ENCODE measurements around the gene HMGN3. TPM values are rescaled to one million over a fixed set of nuclear protein-coding genes. Genes with fewer than 3 reads are reported as not detected.

The HMGN3 gene
- 150 and 153 TPM in 2 replicates for total RNA-seq
- long read RNA-seq, transcript HMGN3-202 (6 exons, 872 nt), result minor isoform, 42 of 163 reads
- long read RNA-seq, transcript HMGN3-201 (6 exons, 831 nt), result major isoform, 45 of 163 reads
- long read RNA-seq, partial matches to known transcripts, result 66 of 163 reads
- long read RNA-seq, other reads (novel, unspliced or antisense), result 10 of 163 reads

- peak within 1 kb of the TSS; percentile 96 for H3K27ac Mint-ChIP-seq
- peak within 1 kb of the TSS; percentile 90 for H3K4me3 Mint-ChIP-seq (ENCODE audit: low read depth)
- H3K36me3 Mint-ChIP-seq (ENCODE audit: insufficient read depth), result peaks cover 4% of the 10 kb centered on the region
- no peaks in the 10 kb centered on the region for H3K27me3 Mint-ChIP-seq
- peaks cover 4% of the 10 kb centered on the region for H3K9me3 Mint-ChIP-seq (ENCODE audit: low read depth)
- TF ChIP-seq, protein P1, sequence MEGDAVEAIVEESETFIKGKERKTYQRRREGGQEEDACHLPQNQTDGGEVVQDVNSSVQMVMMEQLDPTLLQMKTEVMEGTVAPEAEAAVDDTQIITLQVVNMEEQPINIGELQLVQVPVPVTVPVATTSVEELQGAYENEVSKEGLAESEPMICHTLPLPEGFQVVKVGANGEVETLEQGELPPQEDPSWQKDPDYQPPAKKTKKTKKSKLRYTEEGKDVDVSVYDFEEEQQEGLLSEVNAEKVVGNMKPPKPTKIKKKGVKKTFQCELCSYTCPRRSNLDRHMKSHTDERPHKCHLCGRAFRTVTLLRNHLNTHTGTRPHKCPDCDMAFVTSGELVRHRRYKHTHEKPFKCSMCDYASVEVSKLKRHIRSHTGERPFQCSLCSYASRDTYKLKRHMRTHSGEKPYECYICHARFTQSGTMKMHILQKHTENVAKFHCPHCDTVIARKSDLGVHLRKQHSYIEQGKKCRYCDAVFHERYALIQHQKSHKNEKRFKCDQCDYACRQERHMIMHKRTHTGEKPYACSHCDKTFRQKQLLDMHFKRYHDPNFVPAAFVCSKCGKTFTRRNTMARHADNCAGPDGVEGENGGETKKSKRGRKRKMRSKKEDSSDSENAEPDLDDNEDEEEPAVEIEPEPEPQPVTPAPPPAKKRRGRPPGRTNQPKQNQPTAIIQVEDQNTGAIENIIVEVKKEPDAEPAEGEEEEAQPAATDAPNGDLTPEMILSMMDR (IDR thresholded peaks at IDR 0.05; ENCODE audit: unreplicated experiment), result peak; percentile 18
- peaks cover 22% of the 10 kb centered on the region for H3K4me1 Mint-ChIP-seq (ENCODE audit: low read depth)
- peak; percentile 88 for DNase-seq (ENCODE audit: low spot score, unreplicated experiment)
Observed at GRCh38 chr6:79234150-79235022, at the start of gene HMGN3. Gene HMGN3, minus strand, starts transcription at chr6:79234682.

DNA sequence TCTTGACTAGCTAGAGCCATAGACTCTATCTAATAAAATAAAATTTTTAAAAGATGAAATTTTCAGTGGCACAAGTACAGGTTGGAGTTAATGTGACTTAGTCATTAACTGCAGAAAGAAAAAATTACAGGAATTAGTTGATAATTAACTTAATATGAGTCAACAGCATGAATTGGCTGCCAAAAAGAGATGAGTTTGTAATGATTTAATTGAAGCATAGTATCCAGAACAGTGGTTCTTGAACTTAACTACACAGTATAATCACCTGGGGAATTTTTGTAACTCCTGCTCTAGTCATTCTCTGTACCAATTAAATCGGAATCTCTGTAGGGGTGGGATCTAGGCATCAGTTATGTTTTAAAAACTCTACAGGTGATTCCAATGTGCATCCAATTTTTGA is 46.3 kb upstream of the HMGN3 start:
- Mint-ChIP-seq H3K9me3 (ENCODE audit: low read depth) (peaks cover 18% of the 10 kb centered on the region), H3K27me3 (no peaks in the 10 kb centered on the region), H3K4me3 (ENCODE audit: low read depth) (no peak overlapping the region), H3K4me1 (ENCODE audit: low read depth) (no peaks in the 10 kb centered on the region), H3K27ac (no peak overlapping the region), H3K36me3 (ENCODE audit: insufficient read depth) (peaks cover under 1% of the 10 kb centered on the region)
- TF ChIP-seq, protein P1 (IDR thresholded peaks at IDR 0.05; ENCODE audit: unreplicated experiment), result no peak
- DNase-seq (ENCODE audit: low spot score, unreplicated experiment), result no peak

DNA sequence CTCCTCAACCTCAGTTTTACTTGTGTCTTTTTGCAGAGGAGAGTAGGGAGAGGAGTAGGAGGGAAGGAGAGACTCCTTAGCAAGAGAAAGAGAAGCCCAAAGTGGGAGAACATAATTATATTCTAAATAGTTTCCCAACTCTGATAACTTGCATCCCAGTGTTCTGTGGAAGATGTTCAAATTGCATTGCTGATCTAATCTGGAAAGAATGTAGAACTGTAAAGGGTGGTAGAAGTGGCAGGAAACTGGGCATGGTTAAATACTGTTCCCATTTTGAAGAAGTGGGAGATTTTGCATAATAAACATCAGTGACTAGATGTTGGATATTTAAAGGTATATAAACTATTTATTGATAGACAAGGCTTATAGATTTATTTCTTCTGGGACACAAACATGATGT is 42.6 kb upstream of the HMGN3 start:
- no peak overlapping the region for H3K27ac Mint-ChIP-seq
- H3K9me3 Mint-ChIP-seq (ENCODE audit: low read depth), result peaks cover 16% of the 10 kb centered on the region
- no peak overlapping the region for H3K4me3 Mint-ChIP-seq (ENCODE audit: low read depth)
- H3K4me1 Mint-ChIP-seq (ENCODE audit: low read depth), result no peaks in the 10 kb centered on the region
- no peaks in the 10 kb centered on the region for H3K27me3 Mint-ChIP-seq
- TF ChIP-seq, protein P1 (IDR thresholded peaks at IDR 0.05; ENCODE audit: unreplicated experiment), result no peak
- no peak for DNase-seq (ENCODE audit: low spot score, unreplicated experiment)
- H3K36me3 Mint-ChIP-seq (ENCODE audit: insufficient read depth), result no peaks in the 10 kb centered on the region

GRCh38 chr6:79269877-79270276 is 35.4 kb upstream of the HMGN3 start:
- no peaks in the 10 kb centered on the region for H3K27me3 Mint-ChIP-seq
- no peak overlapping the region for H3K4me3 Mint-ChIP-seq (ENCODE audit: low read depth)
- no peak overlapping the region for H3K27ac Mint-ChIP-seq
- H3K36me3 Mint-ChIP-seq (ENCODE audit: insufficient read depth), result no peaks in the 10 kb centered on the region
- H3K9me3 Mint-ChIP-seq (ENCODE audit: low read depth), result no peaks in the 10 kb centered on the region
- TF ChIP-seq, protein P1 (IDR thresholded peaks at IDR 0.05; ENCODE audit: unreplicated experiment), result no peak
- no peak for DNase-seq (ENCODE audit: low spot score, unreplicated experiment)
- peaks cover 1% of the 10 kb centered on the region for H3K4me1 Mint-ChIP-seq (ENCODE audit: low read depth)

DNA sequence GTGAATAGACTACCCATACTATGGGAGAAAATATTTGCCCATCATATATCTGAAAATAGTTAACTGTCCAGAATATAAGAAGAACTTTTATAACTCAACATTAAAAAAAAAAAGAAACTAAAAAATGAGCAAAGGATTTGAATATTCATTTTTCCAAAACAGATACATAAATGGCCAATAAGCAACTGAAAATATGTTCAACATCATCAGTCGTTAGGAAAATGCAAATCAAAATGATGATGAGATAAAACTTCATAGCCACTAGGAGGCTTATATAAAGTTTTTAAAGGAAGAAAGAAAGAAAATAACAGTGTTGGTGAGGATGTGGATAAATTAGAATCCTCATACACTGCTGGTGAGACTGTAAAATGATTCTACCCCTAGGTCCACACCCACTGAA is 32.6 kb upstream of the HMGN3 start:
- DNase-seq (ENCODE audit: low spot score, unreplicated experiment), result no peak
- Mint-ChIP-seq H3K9me3 (ENCODE audit: low read depth) (no peaks in the 10 kb centered on the region), H3K36me3 (ENCODE audit: insufficient read depth) (no peaks in the 10 kb centered on the region), H3K27me3 (no peaks in the 10 kb centered on the region), H3K27ac (no peak overlapping the region), H3K4me3 (ENCODE audit: low read depth) (no peak overlapping the region), H3K4me1 (ENCODE audit: low read depth) (peaks cover 1% of the 10 kb centered on the region)
- TF ChIP-seq, protein P1 (IDR thresholded peaks at IDR 0.05; ENCODE audit: unreplicated experiment), result no peak

Data from progenitor cell of endocrine pancreas (in vitro differentiated cells).